Stimulated activated CD8-positive, alpha-beta memory T cell treated with anti-CD3 and anti-CD28 coated beads, Interleukin-4, amount 100 ng/mL, for 24 hours (primary cell): Measurements from ENCODE around the gene DDIT3.
A peak's percentile ranks its signal among the peaks of the same experiment; 100 is the strongest.
"Not testable (repeated sequence)": the region's sequence is repeated elsewhere in the genome, so short reads cannot be mapped to it uniquely, and the experiment has no call there.

ENCODE experiments used
- DNase-seq: peaks from one replicate; pipeline ENCODE4 v3.0.0-alpha.2; 2020; ENCODE audit warnings: low read depth

Gene DDIT3

DNA sequence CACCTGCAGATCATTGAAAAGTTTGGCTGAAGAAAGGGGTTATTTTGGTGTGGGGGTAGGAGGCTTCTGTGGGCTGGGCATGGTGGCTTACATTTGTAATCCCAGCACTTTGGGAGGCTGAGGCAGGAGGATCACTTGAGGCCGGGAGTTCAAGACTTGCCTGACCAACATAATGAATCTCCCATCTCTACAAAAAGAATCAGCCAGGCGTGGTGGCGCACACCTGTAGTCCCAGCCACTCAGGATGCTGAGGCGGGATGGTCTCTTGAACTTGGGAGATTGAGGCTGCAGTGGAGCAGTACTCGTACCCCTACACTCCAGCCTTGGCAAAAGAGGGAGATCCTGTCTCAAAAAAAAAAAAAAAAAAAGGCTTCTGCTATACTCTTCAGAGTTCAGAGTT lies 7.0 kb downstream of the DDIT3 start:
- DNase-seq: no peak

DNA sequence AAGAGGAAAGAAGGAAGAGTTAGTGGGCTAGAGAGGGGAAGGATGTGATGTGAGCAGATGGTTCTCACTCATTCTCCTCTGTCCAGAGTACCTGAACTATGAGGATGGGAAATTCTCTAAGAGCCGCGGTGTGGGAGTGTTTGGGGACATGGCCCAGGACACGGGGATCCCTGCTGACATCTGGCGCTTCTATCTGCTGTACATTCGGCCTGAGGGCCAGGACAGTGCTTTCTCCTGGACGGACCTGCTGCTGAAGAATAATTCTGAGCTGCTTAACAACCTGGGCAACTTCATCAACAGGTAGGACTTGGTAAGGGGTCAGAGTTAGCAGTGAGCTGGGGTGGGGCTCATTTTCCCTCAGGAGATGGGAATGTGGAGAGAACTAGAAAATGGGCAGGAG lies 7.6 kb downstream of the DDIT3 start:
- DNase-seq: no peak

DNA sequence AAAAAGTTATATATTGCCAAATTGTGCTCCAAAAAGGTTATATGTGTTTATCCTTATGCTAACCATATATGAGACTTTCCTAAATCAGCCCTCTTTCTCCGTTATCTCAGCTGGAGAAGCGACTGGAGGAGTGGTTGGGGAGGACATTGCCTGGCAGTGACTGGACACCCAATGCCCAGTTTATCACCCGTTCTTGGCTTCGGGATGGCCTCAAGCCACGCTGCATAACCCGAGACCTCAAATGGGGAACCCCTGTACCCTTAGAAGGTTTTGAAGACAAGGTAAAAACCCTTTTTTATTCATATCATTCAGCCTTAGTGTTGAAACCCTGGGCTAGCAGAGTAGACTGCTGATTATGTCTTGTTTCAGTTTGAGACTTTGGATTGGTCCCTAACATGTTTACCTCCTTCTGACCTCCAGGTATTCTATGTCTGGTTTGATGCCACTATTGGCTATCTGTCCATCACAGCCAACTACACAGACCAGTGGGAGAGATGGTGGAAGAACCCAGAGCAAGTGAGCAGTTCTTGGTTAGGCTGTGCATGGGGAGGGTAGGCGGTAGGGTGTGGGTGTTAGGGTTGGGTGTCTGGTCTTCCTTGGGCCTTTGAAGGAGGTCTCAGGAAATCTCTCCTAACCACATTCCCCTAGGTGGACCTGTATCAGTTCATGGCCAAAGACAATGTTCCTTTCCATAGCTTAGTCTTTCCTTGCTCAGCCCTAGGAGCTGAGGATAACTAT lies 8.6 kb downstream of the DDIT3 start:
- DNase-seq: no peak

DNA sequence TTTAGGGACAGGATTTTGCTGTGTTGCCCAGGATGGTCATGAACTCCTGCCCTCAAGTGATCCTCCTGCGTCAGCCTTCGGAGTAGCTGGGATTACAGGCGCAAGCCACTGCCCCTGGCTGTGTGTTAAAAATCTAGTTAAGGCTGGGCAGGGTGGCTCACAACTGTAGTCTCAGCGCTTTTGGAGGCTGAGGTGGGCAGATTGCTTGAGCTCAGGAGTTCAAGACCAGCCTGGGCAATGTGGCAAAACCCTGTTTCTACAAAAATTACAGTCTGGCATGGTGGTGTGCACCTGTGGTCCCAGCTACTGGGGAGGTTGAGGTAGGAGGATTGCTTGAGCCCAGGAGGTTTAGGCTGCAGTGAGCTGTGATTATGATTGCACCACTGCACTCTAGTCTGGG lies 9.2 kb downstream of the DDIT3 start:
- DNase-seq: no peak

DNA sequence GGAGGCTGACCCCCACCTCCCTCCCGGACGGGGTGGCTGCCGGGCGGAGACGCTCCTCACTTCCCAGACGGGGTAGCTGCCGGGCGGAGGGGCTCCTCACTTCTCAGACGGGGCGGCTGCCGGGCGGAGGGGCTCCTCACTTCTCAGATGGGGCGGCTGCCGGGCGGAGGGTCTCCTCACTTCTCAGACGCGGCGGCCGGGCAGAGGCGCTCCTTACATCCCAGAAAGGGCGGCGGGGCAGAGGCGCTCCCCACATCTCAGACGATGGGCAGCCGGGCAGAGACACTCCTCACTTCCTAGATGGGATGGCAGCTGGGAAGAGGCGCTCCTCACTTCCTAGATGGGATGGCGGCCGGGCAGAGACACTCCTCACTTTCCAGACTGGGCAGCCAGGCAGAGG lies 12.5 kb downstream of the DDIT3 start:
- DNase-seq: not testable (repeated sequence)

DNA sequence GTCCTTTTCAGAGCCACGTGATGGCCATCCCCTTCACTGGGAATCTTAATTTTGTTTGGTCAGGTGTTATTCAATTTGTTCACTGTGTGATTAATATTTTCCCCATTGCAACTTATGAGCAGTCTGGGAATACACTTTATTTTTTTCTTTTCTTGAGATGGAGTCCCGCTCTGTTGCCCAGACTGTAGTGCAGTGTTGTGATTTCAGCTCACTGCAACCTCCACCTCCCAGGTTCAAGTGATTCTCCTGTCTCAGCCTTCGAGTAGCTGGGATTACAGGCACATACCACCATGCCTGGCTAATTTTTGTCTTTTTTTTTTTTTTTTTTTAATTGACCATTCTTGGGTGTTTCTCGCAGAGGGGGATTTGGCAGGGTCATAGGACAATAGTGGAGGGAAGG lies 13.8 kb downstream of the DDIT3 start:
- not testable (repeated sequence) for DNase-seq

DNA sequence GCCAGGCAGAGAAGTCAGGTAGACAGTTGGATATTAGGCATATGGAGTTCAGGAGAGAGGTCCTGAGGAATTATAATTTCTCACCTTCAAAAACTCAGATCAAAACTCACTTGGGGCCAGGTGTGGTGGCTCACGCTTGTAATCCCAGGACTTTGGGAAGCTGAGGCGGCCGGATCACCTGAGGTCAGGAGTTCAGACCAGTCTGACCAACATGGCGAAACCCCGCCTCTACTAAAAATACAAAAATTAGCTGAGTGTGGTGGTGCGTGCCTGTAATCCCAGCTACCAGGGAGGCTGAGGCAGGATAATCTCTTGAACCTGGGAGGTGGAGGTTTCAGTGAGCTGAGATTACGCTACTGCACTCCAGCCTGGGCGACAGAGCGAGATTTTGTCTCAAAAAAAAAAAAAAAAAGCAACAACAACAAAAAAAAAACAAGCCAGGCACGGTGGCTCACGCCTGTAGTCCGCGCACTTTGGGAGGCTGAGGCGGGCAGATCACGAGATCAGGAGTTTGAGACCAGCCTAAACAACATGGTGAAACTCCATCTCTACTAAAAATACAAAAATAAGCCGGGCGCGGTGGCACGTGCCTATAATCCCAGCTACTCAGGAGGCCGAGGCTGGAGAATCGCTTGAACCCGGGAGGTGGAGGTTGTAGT lies 17.9 kb downstream of the DDIT3 start:
- not testable (repeated sequence) for DNase-seq

DNA sequence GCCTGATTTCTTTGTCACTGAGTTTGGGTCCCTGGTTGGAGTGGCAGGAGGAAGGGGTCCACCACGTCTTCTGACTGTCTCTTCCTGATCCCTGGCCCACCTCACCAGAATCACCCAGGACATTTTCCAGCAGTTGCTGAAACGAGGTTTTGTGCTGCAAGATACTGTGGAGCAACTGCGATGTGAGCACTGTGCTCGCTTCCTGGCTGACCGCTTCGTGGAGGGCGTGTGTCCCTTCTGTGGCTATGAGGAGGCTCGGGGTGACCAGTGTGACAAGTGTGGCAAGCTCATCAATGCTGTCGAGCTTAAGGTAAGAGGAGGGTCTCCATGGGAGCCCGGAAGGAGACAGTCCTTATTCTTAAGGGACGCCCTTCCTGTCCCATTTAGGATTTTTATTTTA lies 20.1 kb downstream of the DDIT3 start:
- no peak for DNase-seq

DNA sequence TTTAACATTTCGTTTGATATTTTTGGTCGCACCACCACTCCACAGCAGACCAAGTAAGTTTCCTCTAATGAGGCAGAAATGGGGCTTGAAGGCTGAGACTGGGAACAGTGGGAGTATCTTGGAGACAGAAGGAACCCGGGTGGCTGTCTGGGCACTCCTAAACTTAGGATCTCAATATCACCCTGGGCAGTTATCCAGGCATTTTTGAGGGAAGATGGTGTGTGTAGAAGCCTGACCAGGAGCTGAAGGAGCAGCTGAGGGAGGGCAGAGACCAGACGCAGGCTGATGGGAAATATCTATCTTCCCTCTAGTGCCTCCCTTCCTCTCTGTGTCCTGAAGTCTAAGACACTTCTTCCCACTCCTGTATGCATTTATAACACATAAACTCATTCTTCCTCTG lies 21.7 kb downstream of the DDIT3 start:
- DNase-seq: no peak

DNA sequence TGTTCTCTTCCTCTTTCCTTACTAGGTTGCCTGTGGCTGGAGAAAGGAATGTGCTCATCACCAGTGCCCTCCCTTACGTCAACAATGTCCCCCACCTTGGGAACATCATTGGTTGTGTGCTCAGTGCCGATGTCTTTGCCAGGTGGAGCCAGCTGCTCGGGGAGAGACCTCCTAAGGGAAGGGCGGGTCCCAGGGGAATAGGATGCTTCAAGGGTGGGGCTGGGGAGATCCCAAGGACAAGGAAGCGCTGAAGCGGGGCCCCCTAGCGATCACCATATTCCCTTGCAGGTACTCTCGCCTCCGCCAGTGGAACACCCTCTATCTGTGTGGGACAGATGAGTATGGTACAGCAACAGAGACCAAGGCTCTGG lies 22.2 kb downstream of the DDIT3 start:
- DNase-seq: no peak

DNA sequence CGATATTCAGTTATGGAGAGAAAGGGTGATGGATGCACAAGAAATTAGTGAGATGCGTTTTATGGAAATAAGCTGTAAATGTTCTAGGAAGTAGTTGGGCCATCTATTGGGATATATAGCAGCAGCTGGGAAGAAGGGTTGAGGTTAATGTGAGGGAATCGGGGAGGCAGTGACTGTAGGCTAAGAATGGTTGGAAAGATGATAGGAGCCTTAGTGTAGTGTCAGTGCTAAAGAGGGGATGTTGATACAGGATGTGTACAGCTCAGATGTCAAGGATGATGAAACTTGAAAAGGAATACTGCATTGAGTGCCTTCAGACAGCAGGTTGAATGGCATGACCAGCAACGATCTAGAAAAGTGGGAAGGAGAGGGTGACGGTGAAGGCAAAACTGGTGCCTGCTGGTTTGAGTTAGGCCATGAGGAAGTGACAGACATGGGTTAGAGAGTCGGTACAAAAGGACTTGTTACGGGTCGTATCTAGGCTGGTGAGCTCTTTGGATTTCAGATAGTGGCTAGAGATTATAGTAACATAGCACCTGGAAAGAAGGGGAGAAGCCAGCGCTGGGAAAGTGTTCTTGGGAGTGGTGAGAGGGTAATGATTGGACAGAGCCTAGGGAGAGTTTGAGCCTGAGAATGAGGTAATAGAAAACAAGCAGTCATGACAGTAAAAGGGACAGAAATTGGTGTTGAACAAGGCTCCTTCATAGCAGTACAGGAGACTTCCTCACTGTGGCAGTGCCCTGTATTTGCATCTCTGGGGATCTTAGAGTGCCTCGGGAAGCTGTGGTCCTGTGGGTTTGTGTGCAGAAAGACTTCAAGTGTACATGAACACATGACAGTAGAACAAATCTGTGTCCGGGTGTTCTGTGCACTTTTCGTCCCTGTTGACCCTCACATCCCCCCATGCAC lies 22.8 kb downstream of the DDIT3 start:
- no peak for DNase-seq

DNA sequence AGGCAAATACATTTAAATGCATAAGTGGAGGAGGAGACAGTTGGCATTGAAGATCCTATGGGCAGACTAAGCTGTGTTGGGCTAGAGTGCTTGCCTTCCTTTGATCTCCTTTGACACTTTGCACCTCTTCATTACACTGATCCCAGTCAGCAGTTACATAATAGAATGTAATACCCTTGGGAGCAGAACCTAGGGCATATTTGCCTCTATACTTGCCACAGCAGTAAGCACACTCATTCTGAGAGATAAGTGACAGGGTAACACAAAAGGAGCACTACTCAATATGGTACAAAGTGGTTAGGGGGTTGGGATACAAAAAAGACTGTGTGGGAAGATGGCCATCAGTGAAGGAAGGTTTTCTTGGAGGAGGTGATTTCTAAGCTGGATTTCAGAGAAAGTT lies 23.5 kb downstream of the DDIT3 start:
- no peak for DNase-seq

DNA sequence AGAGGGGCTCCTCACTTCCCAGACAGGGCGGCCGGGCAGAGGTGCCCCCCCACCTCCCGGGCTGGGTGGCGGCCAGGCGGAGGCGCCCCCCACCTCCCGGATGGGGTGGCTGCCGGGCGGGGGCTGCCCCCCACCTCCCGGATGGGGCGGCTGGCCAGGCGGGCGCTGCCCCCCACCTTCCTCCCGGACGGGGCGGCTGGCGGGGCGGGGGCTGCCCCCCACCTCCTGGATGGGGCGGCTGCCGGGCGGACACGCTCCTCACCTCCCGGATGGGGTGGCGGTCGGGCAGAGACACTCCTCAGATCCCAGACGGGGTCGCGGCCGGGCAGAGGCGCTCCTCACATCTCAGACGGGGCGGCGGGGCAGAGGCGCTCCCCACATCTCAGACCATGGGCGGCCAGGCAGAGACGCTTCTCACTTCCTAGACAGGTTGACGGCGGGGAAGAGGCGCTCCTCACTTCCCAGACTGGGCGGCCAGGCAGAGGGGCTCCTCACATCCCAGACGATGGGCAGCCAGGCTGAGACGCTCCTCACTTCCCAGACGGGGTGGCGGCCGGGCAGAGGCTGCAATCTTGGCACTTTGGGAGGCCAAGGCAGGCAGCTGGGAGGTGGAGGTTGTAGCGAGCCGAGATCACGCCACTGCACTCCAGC lies 25.1 kb downstream of the DDIT3 start:
- not testable (repeated sequence) for DNase-seq

DNA sequence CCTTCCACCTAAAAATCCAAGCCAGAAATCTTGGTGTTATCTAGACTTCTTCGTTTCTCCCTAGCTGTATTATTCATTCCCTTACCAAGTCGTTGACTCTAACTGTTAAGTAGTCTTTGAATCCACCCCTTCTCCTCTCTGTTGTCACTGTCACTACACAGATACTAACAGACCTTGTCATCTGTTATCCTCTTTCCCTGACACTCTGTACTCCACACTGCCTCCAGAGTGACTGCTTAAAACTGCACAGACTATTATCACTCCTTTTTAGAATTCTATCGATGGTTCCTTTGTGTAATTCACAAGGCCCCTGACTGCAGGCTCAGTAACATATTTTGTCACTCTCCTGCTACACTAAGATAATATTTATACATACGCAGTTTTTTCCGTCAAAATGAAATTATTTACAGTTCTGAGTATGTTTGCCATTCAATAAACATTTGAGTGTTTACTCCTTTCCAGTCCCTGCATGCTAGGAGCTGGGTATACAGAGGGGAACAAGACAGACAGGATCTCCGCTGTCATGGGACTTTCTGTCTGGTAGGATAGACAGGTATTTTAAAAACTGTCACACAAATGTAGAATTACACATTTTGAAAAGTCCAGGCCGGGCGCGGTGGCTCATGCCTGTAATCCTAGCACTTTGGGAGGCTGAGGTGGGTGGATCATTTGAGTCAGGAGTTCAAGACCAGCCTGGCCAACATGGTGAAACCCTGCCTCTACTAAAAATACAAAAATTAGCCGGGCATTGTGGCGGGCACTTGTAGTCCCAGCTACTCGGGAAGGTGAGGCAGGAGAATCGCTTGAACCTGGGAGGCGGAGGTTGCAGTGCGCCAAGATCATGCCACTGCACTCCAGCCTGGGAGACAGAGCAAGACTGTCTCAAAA lies 28.7 kb downstream of the DDIT3 start:
- DNase-seq: no peak

DNA sequence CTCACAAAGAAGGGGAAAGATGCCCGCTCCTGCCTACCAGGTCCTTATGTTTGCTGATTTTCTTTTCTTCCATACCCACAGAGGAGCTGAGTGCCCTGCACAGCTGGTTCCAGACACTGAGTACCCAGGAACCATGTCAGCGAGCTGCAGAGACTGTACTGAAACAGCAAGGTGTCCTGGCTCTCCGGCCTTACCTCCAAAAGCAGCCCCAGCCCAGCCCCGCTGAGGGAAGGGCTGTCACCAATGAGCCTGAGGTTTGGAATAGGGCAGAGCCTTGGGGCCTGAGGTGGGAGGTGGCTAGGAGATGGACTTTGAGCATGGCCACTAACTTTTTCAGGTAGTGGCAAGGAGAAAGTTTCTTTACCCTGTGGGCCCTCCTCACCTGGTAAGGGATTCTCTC lies 30.2 kb downstream of the DDIT3 start:
- DNase-seq: no peak

DNA sequence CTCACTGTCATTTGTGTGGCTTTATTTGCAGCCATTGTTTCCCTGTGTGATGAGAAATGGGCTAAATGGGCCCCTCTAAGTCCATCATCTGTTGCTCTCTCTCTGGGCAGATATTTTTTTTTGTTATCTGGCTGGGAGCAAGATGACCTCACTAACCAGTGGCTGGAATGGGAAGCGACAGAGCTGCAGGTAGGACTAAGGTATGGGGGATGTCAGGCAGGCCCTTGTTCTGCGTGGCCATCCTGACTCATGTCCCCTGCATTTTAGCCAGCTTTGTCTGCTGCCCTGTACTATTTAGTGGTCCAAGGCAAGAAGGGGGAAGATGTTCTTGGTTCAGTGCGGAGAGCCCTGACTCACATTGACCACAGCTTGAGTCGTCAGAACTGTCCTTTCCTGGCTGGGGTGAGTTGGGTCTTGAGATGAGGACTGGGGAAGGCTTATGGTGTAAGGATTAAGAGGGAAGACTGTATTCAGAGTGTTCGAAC lies 31.1 kb downstream of the DDIT3 start:
- no peak for DNase-seq

DNA sequence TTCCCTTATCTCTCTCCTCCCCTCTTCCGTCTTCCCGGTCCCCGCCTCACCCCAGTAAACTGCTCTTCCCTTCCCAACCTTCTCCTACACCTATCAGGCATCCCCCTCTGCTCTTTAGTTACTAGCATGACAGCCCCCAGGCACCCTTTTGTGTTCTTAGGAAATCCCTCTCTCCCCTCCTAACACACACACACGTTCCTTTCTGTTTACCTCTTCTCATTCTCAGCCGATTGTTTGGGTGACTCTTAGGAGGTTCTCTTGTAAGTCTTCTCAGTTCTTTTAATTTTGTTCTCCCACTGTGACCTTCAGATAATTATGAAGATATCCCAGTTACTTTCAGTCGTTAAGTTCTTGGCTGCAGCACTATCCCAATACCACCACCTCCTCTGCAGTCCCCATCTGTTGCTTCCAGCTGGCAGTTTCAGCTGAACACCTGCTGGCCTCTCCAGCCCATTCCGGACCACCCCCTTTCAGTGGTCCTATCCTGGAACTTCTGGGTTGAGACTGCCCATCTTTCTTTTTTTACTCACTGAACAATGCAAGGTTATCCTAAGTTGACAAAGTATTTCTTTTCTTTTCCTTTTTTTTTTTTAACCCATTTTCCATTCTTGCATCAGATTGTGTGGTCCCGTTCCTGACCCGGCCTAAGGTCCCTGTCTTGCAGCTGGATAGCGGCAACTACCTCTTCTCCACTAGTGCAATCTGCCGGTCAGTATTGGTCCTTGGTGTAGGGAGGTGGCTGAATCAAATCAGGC lies 31.7 kb downstream of the DDIT3 start:
- no peak for DNase-seq

DNA sequence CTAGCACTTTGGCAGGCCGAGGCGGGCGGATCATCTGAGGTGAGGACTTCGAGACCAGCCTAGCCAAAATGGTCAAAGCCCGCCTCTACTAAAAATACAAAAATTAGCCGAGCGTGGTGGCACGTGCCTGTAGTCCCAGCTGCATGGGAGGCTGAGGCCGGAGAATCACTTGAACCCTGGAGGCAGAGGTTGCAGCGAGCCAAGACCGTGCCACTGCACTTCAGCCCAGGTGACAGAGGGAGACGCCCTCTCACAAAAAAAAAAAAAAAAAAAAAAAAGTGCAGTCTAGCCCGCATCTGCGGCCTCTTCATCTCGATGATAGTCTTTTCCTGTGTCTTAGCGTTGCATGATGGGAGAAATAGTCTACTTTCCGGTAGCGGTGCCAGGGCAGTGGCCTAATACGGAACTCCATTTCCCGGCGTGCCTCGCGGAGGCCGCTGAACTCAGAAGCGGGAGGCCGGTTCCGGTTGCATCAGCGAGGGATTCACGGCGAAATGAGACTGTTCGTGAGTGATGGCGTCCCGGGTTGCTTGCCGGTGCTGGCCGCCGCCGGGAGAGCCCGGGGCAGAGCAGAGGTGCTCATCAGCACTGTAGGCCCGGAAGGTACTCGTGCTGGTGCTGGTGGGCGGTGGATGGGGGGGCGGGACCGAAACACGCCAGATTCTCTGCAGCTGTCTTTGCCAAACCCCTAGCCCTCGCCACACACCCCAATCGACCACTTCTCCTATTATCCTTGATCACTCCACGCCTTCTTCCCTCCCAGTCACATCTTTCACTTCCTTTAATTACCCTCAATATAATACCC lies 32.5 kb downstream of the DDIT3 start, which contains the start of gene MARS1:
MARS1 (plus strand) TSS at position 472 of the 805 bp plus-strand sequence; CDS start at position 495, 23 bp downstream.
- DNase-seq: peak; percentile 87

DNA sequence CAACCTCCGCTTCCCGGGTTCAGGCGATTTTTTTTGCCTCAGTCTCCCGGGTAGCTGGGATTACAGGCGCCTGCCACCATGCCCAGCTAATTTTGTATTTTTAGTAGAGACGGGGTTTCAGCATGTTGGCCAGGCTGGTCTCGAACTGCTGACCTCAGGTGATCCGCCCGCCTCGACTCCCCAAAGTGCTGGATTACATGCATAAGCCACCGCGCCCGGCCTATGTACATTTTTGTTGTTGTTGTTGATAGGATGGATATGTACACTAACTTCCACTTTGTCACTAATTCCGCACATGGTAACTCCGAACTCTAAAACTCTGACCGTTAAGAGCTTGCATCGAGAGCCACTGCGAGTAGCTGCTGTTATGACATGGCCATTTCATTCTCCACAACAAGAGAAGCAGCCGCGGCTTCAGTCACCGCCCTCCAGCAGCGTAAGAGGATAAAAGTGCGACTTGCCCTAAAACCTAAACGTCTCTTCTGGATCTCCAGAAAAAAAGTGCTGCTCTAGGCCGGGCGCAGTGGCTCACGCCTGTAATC lies 33.2 kb downstream of the DDIT3 start:
- DNase-seq: no peak
